ENCODE measurements around the gene PAK2. TPM values are rescaled to one million over a fixed set of nuclear protein-coding genes. Genes with fewer than 3 reads are reported as not detected.

Gene PAK2
- total RNA-seq, 2 experiments from 2014 or later = 118 to 119 TPM

DNA sequence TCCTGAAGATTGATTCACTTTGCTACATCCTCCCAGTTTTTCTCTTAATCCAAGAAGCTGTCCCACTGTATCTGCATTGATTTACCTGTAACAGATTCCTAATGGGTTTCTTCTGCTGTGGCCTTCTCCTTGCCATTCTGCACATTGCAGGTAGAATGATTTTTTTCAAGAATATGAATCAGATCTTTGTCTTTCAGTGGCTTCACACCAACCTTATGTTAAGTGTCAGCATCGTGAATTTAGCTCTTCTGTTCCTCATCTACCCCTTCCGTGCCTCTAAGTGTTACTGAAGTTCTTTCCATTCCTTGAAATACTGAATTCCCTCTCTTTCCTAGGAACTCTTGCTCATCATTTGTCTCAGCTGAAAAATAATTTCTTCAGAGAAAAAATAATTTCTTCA is 135.6 kb downstream of the PAK2 start:
- CTCF ChIA-PET = interaction anchor here (0.6 kb wide), 1 partner anchor 757 kb away, joined by 4 read pairs; no protein-coding TSS in a partner anchor
- no peak for DNase-seq
- H3K4me1 Mint-ChIP-seq = peaks cover 15% of the 10 kb centered on the region
- H3K36me3 Mint-ChIP-seq (ENCODE audit: low read depth) = peaks cover 10% of the 10 kb centered on the region
- no peaks in the 10 kb centered on the region for H3K27me3 Mint-ChIP-seq
- POLR2A ChIA-PET = interaction anchor here (2.5 kb wide), 1 partner anchor 67 kb away, joined by 11 read pairs; the partner anchor contains the start of gene NCBP2
- no peak overlapping the region for H3K4me3 Mint-ChIP-seq
- H3K27ac Mint-ChIP-seq = no peak overlapping the region
- no peaks in the 10 kb centered on the region for H3K9me3 Mint-ChIP-seq

Other genes with a start within 250 kb of the PAK2 start
- 10 to 100 TPM; 45.0 to 45.6 TPM for gene RNF168, start 236.1 kb upstream of the PAK2 start, total RNA-seq
- gene SMCO1, start 224.5 kb upstream of the PAK2 start, total RNA-seq = not detected
- gene WDR53, start 171.3 kb upstream of the PAK2 start, total RNA-seq = 10 to 100 TPM; 27.2 to 29.3 TPM
- 10 to 100 TPM; 19.7 TPM for gene FBXO45, start 171.2 kb upstream of the PAK2 start, total RNA-seq
- gene NRROS, start 100.2 kb upstream of the PAK2 start, total RNA-seq = 10 to 100 TPM; 50.1 to 52.8 TPM
- gene CEP19, start 27.6 kb upstream of the PAK2 start, total RNA-seq = 1 to 10 TPM; 5.3 to 5.5 TPM
- 10 to 100 TPM; 47.2 to 50.0 TPM for gene PIGX, start 27.5 kb upstream of the PAK2 start, total RNA-seq
- 10 to 100 TPM; 37.9 to 42.3 TPM for gene SENP5, start 128.1 kb downstream of the PAK2 start, total RNA-seq
- gene NCBP2, start 202.7 kb downstream of the PAK2 start, total RNA-seq = 10 to 100 TPM; 54.6 to 55.6 TPM
- gene PIGZ, start 229.0 kb downstream of the PAK2 start, total RNA-seq = 1 to 10 TPM; 1.7 to 1.8 TPM

All from activated CD4-positive, alpha-beta memory T cell treated with anti-CD3 and anti-CD28 coated beads, Interleukin-2, amount 10 ng/mL, durations not matched to agents 7 days and 5 days (primary cell).